AG04450 (cell line): ENCODE results near the gene OMP. TPM values are rescaled to one million over a fixed set of nuclear protein-coding genes. Genes with fewer than 3 reads are reported as not detected.

ENCODE experiments used
- CTCF ChIA-PET: fragments of 300-600, 350-600 bp; formaldehyde crosslinking; extraction: SDS; loops from one replicate; lab custom pipeline; 2022; ENCODE audit warnings: antibody characterized with exemption, inconsistent platforms; lab: Charles Lee
- POLR2A ChIA-PET: fragments of 350-600 bp; formaldehyde crosslinking; extraction: SDS; loops from one replicate; lab custom pipeline; 2021; ENCODE audit warnings: antibody characterized with exemption, inconsistent platforms; lab: Yijun Ruan, JAX
- DNase-seq: peaks from one replicate; pipeline ENCODE4 v3.0.0-alpha.2; 2011; ENCODE audit warnings: low read depth, low spot score
- H3K27ac ChIP-seq: one replicate; pipeline ENCODE4 v1.5.1; 2012; ENCODE audit warnings: low read depth, low read length, control low read depth
- H3K27me3 ChIP-seq: one replicate; pipeline ENCODE4 v1.6.0; 2012; ENCODE audit warnings: low read length; ENCODE audit not compliant: control insufficient read depth, insufficient read depth
- H3K4me3 ChIP-seq: 2 replicates; pipeline ENCODE4 v1.5.1; 2011; ENCODE audit warnings: mild to moderate bottlenecking, low read depth, low read length, control low read depth
- H3K9me3 ChIP-seq: 2 replicates; pipeline ENCODE4 v1.5.1; 2012; ENCODE audit warnings: low read length; ENCODE audit not compliant: control insufficient read depth, insufficient read depth
- CTCF ChIP-seq: IDR thresholded peaks from 2 replicates; pipeline ENCODE4 v1.5.1; 2011; ENCODE audit warnings: low read depth, low read length, control low read depth, inconsistent platforms
- polyA plus RNA-seq: library from polyadenylated mRNA; depleted of rRNA; stranded (reverse); fragments of >200 nt; gene quantifications from 2 replicates; pipeline ENCODE4 v1.2.3, GENCODE V29; 2011

Gene OMP
- polyA plus RNA-seq, 1 experiment, result not detected

- Histone ChIP-seq H3K27ac (no peak overlapping the region), H3K27me3 (peaks cover 38% of the 10 kb centered on the region), H3K9me3 (no peaks in the 10 kb centered on the region), H3K4me3 (no peak overlapping the region)
- DNase-seq, result no peak
- CTCF ChIA-PET, result interaction anchor here (0.7 to 1.6 kb wide), 3 partner anchors 19 to 409 kb away, joined by 3 to 7 read pairs (median 4); no protein-coding TSS in a partner anchor
- POLR2A ChIA-PET, result no interaction called here
- no peak for TF ChIP-seq CTCF
These were observed 43.8 kb downstream of the OMP start for GRCh38 chr11:77146261-77147035.

- H3K9me3 ChIP-seq, result no peaks in the 10 kb centered on the region
- no peak for DNase-seq
- H3K27me3 ChIP-seq, result peaks cover 37% of the 10 kb centered on the region
- POLR2A ChIA-PET, result no interaction called here
- H3K4me3 ChIP-seq, result no peak overlapping the region
- H3K27ac ChIP-seq, result no peak overlapping the region
- CTCF ChIA-PET, result interaction anchor here (0.7 to 1.6 kb wide), 3 partner anchors 20 to 409 kb away, joined by 3 to 7 read pairs (median 4); no protein-coding TSS in a partner anchor
- TF ChIP-seq CTCF, result no peak
These were observed 44.3 kb downstream of the OMP start for GRCh38 chr11:77147036-77147315.

GRCh38 chr11:77147668-77148321 lies 45.2 kb downstream of the OMP start:
- Histone ChIP-seq H3K9me3 (no peaks in the 10 kb centered on the region), H3K4me3 (no peak overlapping the region), H3K27me3 (peaks cover 37% of the 10 kb centered on the region), H3K27ac (no peak overlapping the region)
- CTCF ChIA-PET, result interaction anchor here (1.2 to 1.6 kb wide), 2 partner anchors 21 to 100 kb away, joined by 4 to 7 read pairs; no protein-coding TSS in a partner anchor
- DNase-seq, result no peak
- POLR2A ChIA-PET, result no interaction called here
- TF ChIP-seq CTCF, result no peak

GRCh38 chr11:77148963-77149715 lies 46.5 kb downstream of the OMP start:
- Histone ChIP-seq H3K27me3 (peaks cover 37% of the 10 kb centered on the region), H3K27ac (no peak overlapping the region), H3K4me3 (no peak overlapping the region), H3K9me3 (no peaks in the 10 kb centered on the region)
- ChIA-PET CTCF (interaction anchor here (1.1 to 2.0 kb wide), 2 partner anchors 22 to 47 kb away, joined by 3 to 9 read pairs; partner anchors contain the start of gene MYO7A), POLR2A (no interaction called here)
- DNase-seq, result no peak
- no peak for TF ChIP-seq CTCF
